NCI-H2029 treated with DMSO at 0.1 percent for 48 hours (cell line): ENCODE measurements around the gene ERF.
"Not testable (repeated sequence)": the region's sequence is repeated elsewhere in the genome, so short reads cannot be mapped to it uniquely, and the experiment has no call there.

Experiments used
- DNase-seq: peaks from one replicate; lab custom pipeline; 2025; lab: John Stamatoyannopoulos, UW

The ERF gene

DNA sequence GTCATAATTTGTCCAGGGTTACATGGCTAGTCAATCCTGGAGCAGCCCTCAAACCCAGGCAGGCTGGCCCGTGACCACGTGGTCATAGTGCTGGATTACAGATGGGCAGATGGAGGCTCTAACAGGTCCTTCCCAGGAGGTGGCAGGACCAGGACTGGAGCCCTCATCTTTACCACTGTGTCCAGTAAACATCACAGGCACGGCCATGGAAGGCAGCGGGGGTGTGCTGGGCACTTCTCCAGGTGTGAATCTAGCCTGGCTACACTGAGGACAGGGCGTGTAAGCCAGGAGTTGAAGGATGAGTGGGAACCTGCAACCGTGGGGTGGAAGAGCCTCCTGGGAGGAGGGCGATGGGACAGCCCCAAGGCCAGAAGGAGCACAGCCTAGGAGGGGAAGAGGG is 20.2 kb upstream of the ERF start:
- DNase-seq, result no peak

DNA sequence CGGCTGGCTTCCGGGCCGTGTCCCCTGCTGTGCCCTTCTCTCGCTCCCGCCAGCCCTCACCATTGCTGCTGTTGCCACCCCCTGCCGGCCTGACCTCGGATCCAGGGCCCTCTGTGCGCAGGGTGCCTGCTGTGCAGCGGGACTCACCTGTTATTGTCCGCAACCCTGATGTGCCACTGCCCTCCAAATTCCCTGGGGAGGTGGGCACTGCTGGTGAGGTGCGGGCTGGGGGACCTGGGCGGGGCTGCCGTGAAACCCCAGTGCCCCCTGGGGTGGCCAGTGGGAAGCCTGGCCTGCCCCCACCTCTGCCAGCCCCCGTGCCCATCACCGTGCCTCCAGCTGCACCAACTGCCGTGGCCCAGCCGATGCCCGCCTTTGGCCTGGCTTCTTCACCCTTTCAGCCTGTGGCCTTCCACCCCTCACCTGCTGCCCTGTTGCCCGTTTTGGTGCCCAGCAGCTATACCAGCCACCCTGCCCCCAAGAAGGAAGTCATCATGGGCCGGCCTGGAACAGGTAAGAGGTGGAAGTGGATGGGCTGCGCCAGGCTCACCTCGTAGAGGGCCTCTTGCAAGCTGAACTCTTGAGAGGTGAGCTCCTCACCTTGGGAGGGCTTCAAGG is 19.2 kb upstream of the ERF start:
- no peak for DNase-seq

DNA sequence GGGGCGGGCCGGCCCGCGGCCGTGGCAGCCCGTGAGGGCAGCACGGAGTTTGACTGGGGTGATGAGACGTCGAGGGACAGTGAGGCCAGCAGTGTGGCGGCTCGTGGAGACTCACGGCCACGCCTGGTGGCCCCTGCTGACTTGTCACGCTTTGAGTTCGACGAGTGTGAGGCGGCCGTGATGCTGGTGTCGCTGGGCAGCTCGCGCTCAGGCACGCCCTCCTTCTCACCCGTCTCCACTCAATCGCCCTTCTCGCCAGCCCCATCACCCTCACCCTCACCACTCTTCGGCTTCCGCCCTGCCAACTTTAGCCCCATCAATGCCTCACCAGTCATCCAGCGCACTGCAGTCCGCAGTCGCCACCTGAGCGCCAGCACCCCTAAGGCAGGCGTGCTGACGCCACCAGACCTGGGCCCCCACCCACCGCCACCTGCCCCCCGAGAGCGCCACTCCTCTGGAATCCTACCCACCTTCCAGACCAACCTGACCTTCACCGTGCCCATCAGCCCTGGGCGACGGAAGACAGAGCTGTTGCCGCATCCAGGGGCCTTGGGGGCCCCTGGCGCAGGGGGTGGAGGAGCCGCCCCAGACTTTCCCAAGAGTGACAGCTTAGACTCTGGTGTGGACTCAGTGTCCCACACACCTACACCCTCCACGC is 18.6 kb upstream of the ERF start:
- no peak for DNase-seq

DNA sequence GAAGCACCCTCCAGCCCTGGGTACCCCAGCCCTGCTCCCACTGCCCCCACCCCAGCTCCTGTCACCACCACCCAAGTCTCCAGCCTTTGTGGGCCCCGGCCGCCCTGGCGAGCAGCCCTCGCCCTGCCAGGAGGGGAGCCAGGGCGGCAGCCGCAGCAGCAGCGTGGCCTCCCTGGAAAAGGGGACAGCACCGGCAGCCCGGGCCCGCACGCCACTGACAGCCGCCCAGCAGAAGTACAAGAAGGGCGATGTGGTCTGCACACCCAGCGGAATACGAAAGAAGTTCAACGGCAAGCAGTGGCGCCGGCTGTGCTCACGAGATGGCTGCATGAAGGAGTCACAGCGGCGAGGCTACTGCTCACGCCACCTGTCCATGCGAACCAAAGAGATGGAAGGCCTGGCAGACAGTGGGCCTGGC is 18.1 kb upstream of the ERF start:
- no peak for DNase-seq

DNA sequence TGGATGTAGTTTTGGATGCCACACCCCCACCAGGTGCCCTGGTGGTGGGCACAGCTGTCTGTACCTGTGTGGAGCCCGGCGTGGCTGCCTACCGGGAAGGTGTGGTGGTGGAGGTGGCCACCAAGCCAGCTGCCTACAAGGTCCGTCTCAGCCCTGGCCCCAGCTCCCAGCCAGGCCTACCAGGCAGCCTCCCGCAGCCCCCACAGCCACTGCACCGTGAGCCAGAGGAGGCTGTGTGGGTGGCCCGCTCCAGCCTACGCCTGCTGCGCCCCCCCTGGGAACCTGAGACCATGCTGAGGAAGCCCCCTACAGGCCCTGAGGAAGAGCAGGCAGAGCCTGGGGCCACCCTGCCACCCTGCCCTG is 17.6 kb upstream of the ERF start:
- DNase-seq, result no peak

DNA sequence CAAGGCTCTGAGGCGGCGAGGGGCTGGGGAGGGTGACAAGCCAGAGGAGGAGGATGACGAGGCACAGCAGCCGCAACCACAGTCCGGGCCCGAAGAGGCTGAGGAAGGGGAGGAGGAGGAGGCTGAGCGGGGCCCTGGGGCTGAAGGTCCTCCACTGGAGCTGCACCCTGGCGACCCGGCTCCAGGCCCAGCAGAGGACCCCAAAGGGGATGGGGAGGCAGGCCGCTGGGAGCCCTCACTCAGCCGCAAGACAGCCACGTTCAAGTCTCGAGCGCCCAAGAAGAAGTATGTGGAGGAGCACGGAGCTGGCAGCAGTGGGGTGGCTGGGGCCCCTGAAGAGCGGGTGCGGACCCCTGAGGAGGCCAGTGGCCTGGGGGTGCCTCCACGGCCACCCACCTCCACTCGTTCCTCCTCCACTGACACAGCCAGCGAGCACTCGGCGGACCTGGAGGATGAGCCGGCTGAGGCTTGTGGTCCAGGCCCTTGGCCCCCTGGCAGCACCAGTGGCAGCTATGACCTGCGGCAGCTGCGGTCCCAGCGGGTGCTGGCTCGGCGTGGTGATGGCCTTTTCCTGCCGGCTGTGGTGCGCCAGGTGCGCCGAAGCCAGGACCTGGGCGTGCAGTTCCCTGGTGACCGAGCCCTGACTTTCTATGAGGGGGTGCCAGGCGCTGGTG is 17.1 kb upstream of the ERF start:
- DNase-seq, result no peak

DNA sequence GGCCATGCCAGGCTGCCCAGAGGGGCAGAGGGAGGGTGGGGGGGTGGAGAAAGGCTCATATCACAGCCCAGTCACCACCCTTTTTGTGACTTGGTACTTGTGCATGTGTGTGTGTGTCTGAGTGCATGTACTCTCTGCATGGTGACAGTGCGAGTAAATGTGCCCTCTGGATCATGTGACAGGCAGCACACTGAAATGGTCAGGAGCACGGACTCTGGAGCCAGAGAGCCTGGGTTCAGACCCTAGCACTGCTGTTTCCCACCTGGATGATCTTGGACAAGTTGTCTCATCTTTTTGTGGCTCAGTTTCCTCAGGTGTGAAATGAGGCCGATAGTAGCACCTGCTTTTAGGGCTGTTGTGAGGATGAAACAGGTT is 16.1 kb upstream of the ERF start:
- DNase-seq, result no peak

DNA sequence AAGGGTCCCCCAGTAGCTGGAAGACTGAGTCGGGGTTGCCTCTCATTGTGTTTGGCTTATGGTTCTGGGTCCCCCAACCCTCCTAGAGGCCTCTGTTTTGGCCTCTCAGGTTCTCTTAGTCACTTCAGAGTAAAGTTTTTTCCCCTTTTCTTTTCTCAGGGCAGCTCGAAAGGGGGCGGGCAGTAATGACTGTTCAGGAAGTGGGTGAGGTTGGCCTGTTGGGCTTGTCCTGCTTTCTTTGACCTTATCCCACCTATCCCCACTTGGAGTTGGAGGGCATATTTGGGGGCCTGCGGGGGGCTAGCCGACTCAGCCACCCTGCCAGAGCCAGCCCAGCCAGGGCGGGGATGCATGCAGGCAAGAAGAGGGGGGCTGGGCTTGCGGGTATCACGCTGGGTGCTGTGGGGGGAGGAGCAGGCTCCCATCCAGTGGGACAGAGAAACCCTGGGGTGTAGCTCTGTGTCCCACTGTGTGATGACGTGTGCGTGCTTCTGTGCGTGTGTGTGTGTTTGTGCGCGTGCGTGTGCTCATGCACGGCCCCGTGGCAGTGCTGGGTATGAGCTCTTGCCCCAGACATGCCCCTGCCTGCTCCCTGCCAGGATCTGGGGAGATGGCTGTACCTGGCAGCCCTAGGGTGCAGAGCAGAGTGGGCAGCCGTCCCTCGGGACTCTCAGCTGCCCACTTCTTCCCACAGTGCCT is 15.6 kb upstream of the ERF start:
- DNase-seq, result no peak

DNA sequence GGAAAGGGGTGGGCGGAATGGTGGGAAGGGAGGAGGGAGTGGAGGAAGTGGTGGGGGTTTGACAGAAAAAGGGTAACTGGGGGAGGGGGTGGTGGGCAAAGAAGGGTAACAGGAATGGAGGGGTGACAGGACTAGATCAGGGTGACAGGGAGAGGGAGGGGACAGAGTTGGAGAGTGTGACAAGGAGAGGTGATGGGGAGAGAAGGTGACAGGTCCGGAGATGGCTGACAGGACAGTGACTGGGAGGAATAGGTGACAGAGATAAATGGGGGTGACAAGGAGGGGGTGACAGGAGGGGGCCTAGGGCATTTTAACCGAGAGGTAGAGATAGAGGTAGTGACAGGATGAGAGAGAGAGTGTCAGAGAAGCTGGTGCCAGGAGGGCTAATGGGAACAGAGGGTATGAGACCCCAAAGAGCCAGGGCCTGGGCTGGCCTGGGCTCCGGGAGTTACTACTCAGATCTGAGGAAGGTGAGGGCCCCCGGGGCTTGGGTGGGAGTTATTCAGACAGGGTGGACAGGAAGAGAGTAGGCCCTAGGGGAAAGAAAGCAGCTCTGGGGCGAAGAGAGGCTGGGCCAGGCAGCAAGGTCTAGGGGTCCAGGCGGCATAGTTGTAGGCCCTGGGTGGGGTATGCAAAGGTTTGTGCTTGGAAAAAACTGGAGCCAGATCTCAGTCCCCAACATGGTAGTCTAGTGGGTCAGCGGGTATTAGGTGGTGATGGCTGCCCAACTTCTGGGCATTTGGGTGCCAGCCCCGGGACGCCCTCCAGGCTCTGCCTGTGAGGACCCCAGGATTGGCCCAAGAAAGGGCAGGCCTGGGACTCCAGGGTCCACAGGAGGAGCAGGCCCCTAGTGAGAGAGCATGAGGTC is 14.8 kb upstream of the ERF start:
- no peak for DNase-seq

DNA sequence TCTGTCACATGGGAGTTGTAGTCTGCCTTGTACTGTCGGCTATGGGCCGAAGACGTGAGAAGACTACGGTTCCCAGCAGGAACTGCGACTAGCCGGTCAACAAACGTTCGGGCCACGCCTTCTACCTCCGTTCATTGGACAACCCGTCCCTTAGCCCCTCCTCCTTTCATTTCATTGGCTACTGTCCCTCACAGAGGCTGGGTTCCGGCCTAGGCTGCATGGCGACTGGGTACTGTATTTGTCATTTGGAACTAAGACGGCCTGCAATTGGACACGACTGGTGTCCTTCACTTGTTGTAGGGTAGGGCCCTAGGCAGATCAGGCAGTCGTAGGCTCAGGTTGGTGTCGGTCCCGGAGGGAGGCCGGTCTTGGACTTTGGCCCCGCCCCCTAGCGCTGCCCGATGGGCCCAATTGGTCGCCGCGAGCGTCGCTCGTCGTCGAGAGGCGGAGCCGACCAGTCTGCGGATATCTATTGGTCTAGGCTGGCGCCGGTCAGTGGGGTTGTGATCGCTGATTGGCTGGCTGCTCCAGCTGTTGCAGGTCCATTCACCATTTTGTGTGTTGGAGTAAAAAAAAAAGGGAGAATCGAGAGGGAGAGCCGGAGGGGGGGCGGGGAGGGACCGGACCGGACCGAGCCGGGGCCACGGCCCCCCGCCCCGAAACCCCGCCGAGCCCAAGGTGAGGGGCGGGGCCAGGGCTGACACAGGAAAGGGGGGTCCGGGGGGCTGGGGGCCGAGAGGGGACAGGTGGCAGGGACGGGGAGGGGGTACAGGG is 14.0 kb upstream of the ERF start, which contains the start of gene CIC:
Gene CIC (plus strand): TSS at position 549 of the 774 bp plus-strand sequence. CDS start 2,532 bp downstream, outside the sequence.
- peak; percentile 99 for DNase-seq

DNA sequence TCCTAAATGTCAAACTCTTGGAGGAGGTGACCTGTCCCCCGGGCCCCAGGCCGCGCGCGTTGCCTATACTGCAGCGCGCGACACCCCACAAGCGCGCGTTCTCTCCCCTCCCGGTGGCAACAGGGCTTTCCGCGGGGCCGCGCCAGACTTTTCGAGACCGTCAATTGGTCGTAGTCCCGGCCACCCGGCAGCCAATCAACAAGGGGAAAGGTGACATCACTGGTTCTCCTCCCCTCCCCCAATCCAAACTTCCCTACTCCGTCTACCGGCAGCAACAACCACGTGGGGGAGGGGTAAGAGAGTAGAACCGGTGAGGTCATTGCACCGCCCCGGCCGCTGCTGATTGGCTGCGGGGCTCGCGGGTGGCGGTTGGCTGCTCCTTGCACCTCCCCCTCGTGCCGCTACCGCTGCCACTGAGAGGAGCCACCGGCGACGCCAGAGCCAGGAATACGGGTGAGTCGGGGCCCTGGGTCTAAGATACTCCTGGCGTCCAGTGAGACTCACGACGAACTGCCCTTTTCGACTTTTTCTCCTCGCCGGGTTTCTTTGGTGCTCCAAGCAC is 13.3 kb upstream of the ERF start:
- peak; percentile 99 for DNase-seq

DNA sequence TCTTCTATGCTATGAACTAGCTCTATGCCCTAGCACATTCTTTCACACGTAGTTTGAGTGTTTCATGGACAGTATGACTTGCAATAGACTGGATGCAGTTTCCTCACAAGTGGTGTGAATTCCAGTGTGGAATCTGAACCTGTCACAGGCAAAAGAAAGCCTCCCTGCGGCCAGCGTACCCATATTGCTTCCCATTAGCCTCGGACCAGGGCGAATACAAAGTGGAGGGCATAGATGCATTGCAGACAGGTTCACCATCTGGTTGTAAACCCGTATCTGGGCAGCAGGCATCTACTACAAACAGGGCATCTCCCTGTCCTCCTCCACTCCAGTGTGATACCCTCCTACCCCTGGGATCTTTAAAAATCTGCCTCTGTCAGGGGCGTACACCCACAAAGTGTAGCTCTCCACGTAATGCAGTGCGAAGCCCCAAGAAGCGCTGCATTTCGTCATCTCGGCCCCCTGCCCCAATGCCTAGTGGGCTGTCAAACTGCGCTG is 12.8 kb upstream of the ERF start:
- DNase-seq, result no peak

DNA sequence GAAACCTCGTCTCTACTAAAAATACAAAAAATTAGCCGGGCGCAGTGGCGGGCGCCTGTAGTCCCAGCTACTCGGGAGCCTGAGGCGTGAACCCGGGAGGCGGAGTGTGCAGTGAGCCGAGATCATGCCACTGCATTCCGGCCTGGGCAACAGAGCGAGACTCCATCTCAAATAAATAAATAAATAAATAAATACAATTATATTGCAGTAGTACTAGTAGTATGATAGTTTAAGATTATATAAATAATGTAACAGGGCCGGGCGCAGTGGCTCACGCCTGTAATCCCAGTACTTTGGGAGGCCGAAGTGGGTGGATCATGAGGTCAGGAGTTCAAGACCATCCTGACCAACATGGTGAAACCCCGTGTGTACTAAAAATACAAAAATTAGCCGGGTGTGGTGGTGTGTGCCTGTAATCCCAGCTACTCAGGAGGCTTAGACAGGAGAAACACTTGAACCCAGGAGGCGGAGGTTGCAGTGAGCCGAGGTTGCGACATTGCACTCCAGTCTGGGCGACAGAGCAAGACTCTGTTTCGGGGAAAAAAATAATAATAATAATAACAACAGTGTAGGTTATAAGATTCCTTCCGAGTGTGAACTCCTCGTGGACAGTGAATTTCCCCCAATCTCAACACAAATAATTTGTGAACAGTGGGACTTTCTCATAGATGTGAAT is 12.1 kb upstream of the ERF start:
- DNase-seq, result not testable (repeated sequence)

DNA sequence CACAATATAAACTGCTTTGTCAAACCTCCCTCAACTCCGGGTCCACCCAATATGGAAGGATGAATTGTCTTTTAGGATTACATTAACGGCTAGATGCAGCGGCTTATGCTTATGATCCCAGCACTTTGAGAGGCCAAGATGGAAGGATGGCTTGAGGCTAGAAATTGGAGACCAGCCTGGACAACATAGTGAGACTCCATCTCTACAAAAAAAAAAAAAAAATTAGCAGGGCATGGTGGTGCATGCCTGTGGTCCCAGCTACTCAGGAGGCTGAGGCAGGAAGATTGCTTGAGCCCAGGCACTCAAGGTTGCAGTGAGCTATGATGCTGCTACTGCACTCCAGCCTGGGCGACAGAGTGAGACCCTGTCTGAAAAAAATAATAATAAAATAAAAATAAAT is 11.2 kb upstream of the ERF start:
- not testable (repeated sequence) for DNase-seq

DNA sequence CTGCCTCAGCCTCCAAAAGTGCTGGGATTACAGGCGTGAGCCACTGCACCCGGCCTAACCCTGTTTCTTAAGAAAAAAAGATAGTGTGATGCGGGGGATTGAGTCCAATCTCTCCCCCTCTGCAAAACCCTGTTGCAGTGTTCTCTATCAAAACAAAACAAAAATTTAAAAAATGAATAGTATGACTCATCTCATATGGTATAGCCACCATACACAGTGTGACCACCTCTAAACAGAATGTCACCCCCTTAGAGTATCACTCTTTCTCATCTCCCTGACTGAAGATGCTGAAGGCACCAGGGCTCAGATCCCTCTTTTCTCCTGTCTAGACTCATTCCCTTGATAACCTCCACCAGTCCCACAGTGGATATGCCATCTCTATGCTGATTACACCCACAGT is 6.8 kb upstream of the ERF start:
- no peak for DNase-seq

DNA sequence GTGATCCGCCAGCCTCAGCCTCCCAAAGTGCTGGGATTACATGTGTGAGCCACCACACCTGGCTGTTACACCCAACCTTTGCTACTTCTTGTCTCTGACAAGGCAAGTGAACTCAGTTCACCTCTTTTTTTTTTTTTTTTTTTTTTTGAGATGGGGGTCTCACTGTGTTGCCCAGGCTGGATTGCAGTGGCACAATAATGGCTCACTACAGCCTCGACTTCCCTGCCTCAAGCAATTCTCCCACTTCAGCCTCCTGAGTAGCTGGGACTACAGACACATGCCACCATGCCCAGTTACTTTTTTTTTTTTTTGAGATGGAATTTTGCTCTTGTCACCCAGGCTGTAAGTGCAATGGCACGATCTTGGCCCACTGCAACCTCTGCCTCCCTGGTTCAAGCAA is 2.9 kb upstream of the ERF start:
- not testable (repeated sequence) for DNase-seq

DNA sequence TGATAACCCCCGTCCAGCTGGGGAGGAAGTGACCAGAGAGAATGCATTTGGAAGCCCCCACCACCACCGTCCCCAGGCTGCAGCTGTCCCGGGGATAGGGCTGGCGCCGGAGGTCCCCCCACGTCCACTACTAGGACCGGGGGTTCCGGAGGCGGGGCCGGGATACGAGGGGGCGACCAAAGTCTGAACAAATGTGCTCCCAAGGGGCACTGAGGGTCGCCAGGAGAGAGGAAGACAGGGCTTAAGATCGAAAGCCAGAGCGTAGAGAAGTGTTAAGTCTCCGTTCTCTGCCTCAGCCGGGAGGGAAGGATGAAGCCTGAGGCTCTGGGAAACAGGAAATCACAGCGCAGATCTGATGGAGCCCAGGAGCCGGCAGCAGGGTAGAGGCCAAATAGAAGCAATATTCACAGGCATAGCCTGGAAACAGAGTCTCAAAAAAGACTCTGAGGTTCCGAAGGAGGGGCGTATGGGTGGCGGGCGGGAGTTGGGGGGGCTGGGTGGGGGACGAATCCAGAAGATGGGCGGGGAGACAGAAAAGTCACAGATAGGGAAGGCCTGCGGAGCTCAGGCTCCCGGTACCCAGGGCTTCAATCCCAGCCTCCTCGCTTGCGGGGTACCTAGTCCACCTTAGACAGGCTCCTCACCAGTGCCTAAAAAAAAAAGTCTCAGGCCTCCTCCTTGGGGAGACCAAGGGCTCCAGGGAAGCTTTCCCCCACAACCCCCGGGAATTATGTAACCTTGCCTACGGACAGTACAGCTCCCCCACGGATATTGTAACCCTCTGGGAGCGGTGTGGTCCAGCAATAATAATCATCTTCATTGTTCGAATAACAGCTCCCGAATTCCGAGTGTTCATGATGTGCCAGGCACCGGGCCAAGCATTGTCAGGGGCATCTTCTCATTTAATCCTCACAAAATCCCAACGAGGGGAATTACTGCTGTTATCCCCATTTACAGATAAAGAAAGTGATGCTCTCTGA is 1.1 kb upstream of the ERF start:
- DNase-seq, result no peak

DNA sequence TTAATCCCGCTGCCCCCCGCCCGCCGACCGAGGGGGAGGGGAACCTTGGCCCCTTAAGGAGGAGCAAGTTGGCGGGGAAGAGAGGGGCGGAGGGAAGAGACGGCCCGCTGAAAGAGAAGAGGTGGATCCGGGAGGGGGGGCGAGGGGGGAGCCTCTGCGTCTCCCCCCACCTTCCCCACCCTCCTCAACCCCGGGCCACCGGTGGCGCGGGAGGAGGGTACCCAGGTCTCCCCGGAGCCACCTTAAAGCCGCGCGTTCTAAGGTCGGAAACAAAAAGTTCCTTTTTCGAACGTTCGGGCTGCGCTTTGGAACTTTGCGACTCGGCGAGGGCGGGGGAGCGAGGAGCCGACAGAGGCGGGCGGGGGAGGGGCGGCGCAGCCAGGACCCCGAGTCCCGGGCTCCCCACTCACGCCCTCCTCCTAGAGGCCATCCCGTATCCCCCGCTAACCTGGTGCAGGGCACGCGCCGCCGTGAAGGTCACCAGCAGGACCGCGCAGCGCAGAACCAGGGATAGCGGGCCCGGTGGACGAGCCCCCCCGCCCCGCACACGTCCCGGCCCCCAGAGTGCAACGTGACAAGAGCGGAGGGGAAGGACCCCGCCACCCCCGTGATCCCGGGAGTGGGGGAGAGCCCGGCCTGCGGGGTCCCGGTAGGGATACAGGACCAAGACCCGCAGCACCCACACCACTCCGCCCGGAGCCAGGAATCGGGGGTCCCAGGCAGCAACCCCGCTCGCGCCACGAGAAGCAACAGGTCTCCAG is 659 bp downstream of the ERF start:
- no peak for DNase-seq
